NCI-H2107 treated with DMSO at 0.1 percent for 48 hours (cell line): ENCODE data around the gene PLCB2.
A peak's percentile ranks its signal among the peaks of the same experiment; 100 is the strongest.

Experiments
- DNase-seq: peaks from one replicate; lab custom pipeline; 2025; ENCODE audit not compliant: unreplicated experiment; lab: John Stamatoyannopoulos, UW

The PLCB2 gene

DNA sequence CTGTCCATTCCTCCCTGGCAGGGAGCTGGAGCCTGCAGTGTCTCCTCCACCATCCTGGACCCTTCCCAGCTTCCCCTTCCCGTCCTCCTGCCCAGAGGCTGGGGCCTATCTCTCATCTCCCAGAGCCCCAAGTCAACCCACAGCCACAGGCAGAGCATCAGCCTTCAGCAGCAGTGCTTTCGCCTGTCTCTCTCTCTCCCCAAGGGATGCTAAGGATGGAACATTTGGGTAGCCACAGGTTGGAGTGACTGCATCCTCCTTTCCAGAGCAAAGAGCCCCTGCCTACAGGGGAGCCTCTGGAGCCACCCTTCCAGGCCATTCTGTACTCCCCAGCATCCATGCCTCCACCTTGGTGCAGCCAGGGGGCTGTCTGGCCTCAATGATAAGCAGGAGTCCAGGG, 4.2 kb downstream of the PLCB2 start:
- no peak for DNase-seq

DNA sequence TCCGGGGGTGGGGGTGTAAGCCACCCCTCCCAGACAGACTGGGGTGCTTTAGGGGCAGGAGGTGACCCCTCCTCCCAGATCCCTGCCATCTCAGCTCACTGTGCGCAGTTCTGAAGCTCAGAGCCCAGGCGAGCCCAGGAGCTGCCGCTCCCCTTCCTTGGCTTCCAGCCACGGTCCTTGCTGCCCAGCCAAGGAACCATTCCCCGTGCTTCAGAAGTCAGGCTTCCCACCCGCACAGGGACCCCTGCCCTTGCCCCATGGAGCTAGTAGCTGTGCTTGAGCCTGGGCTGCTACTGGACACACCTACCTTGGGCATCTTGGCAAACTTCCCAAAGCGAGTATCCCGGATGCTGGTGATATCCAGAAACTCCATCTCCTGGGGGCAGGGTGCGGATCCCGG, 4.8 kb downstream of the PLCB2 start:
- DNase-seq, result no peak

DNA sequence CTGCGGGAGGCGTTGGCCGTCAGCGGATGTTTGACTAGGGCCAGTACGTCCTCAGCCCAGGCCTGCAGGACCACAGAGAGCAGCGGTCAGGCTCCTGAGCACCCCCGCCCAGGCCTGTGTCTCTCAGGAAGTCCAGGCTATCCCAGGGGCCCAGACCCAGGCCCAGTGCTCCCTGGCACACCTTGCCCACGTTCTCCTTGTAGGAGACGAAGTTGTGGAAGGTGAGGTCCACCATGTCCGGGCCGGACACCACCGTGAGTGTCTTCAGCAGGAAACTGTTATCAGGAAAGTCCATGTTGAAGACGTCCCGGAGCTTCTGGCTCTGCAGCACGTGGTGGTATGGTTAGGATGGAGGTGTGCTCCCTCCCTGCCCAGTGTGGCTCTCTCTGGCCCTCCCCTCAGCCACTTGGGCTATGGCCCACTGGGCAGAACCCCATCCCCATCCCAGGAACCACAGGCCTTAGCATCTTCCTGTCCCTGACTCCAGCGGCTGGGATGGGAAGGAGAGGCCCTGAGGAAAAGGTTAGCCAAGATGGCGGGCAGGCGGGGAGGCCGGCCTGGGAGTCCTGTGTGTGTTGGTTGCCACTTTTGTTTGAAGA, 5.3 kb downstream of the PLCB2 start:
- no peak for DNase-seq

DNA sequence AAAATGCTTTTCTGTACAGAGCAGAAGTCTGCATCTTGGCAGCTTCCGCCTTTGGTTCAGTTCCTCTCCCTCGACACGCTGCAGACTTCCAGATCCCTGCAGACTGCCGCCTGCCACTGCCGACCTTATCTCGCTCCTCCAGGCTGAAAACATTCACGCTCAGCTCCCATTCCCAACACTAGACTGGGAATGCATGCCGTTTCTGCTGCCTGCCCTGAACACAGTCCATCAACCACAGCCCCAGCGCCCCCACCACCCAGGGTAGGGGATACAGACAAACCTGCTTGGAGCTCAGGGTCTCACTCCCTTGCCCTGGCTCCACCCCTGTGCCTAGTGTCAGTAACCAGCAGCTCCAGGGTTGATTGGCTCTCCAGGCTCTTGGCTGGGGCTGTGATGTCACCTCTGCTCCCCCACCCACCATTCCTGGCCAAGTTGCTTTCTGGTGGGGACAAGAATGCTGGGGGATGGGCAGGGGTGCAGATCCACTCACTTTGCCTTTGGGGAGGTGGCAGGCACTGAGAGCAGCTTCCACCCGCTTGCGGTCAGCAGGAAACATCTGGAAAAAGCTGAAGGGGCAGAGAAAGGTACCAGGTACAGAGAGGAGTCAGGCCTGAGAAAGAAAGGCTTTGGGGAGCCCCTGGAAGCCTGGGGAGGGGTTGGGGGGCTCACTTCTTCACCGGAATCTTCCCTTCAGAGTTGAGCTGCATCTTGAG, 6.1 kb downstream of the PLCB2 start:
- DNase-seq, result no peak

DNA sequence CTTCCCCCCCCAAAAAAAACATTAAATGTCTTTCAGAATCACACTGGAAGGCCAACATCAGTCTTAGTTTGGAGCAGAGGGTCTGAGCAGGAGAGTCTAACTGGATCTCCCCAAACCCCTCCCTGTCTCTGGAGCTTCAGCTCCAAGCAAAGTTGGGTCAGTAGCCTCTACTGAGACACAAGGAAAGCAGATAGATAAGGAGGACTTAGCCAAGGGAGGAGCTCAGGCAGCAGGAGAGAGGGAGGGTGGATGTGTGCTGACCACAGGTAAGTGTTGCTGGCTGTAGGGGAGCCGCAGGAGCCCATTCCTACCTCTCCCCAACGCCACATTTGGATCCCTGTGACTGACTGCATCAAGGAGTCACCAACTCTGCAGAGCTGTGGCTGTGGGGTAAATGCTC, 7.0 kb downstream of the PLCB2 start:
- no peak for DNase-seq

DNA sequence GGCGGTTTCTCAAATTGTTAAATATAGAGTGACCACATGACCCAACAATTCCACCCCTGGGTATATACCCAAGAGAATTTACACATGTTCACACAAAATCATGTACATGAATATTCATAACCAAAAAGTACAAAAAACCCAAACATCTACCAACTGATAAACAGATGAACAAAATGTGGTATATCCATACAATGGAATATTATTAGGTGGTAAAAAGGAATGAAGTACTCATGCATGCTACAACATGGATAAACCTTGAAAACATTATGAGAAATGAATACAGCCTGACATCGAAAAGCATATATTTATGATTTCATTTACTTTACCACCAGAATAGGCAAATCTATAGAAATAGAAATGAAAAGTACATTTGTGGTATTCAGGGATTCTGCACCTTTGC, 7.4 kb downstream of the PLCB2 start:
- DNase-seq, result no peak

DNA sequence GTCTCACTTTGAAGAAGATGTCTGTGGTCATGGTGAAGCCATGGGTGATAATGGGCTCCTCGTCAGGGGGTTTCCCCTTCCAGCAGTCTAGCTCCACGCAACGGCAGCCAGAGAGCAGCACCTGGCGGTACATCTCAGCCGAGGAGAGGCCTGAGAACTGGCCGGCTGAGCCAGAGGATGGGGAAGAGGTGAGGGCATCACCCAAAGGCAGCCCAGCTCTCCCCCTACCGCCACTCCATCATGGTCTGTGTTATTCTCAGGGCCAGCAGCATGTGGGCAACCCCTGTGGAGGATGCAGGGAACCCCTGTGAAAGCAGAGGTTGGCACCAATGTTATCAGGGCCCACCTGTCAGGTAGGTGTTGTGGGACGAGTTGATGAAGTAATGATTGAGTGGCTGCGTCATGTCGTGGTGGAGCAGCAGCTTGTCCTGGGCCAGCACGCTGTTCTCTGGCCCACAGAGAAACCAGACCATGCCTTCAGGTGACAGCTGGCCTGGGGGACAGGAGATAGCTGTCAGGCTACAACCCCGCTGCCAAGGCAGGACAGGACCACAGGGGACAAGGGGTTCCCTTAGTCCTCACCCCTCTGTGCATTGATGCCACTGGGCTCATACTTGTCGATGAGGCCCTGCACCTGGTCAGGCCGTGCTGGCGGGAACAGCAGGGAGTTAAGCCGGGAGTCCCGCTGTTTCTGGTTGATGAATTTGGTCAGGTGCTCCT, 9.4 kb downstream of the PLCB2 start:
- no peak for DNase-seq

DNA sequence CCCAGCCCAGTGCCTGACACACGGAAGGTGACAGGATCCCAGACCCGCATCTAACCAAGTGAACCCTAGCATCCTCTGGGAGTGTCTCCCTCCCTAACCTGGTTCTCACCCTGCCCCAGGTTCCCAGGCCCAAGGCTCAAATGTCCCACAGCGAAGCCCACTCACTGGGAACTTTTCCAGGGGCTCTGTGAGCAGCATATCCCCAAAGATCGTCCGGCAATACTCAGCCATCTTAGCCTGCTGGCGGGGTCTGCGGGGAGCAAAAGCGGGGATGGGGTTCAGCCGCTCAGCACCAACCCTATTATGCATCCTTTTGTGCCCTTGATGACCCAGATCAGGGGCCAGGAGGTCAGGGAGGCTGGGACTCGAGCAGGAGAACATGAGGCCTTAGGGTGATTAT, 10.4 kb downstream of the PLCB2 start:
- no peak for DNase-seq

DNA sequence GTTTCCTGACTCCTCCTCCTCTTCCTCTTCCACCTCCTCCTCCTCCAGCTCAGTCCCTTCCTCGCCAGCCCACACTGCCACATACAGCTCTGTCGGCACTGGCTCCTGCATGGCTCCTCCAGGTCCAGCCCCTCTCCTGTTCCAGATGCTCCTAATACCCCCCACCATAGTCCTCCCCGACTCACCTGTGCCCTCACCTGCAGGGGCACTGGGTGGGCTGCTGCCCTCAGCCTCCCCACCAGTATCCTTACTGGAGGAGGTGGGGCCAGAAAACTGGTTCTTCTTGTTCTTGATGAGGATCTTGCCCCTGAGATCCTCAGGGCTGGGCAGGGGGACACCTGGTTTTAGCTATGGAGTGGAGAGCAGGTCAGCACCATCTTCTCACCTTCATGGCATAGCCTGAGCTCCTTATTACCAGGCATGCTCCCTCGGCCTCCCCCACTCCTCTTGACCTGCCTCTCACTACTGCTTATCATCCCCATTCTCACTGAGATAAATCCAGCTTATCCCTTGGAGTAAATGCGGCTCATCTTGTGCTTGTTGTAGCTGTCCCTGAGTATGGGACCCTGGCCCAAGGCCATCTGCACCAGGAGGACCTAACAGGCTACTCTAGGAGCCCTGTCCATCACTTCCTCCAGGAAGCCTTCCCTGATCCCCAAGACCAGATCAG, 11.0 kb downstream of the PLCB2 start:
- DNase-seq, result no peak

DNA sequence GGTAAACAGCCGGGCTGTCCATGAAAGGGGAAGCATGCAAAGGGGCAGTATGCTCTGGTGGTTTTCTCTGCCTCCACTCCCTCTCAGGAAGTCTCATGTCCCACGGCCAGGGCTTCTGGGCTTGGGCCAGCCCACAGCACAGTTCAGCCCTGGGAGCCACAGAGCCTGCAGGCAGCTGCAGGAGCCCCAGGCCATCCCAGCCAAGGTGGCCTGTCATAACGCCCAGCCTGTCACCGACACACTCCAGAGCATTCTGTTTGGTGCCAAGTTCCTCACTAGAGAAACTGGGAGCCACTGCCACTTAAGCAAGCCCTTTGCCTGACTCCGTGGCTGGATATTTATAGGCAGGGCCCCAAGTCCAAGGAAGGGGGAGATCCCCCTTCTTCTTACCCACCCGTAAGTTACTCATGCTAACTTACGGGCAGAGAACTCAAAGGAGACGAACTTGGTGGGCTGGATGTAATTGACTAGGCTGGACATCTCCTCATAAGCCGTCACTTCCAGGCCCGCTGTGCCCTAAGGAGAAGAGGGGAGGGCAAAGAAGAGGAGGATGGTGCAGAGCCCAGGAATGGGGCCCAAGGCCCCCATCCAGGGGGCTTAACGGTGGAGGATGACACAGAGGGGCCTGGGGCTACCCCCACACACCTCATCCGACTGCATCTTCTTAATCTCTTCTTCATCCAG, 11.7 kb downstream of the PLCB2 start:
- no peak for DNase-seq

DNA sequence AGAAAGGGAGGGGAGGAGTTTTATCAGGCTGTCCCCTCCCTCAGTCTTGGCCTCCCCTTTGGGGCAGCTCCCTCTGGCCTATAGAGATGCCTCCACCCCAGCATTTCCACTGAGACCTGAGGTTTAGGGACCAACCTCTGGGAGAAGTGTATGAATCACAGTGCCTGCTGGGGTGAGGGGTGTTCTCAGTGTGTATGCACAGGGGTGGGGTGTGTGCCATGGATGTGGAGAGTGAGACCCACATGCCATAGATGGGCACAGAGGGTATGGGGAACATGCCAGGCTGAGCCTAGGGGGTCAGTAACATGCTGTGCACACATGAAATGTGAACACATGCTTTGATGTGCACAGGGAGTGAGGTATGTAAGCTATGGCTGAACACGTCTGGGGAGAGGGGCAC, 12.4 kb downstream of the PLCB2 start:
- DNase-seq, result no peak

DNA sequence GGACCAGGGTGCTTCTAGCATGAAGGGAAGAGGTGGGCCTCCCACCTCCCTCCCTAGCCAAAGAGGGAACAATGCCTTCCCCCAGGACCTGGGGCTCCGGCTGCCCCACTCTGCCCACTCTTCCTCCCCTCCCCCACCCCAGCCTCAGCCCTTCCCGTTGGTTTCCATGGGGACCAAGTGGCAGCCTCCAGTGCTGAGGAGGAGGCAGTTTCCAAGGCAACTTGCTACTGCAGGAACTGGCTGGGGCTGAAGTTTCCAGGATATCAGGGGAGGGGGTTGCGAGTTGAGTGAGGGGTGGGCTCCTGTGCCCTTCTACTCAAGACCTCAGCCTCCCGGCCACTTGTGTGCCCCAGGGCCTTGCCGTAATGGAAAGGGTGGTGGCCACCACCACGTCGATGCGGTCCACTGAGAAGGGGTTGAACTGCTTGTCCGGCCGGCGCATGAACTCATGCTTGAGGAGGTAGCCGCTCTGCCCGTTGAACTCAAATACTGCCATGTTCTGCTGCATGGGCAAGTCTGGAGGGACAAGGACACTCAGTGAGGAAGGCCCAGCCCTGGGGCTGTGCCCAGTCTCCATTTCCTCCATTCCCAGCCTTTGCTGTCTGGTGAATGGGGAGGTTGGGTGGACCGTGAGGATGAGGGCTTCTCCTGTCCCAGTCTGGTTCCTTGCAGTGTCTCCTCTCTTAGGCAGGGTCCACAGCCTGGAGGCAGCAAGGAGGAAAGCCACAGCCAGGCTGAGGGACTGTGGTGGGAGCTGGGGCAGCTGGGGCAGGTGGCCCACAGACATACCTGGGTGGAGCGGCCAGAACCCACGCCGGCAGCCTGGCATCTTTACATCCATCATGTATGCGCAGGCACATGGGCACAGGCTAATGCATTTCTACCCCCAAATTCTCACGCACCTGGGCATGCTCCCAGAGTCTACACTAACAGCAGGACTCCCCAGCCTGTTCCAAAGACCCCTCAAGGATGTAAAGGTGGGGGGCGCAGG, 13.5 kb downstream of the PLCB2 start:
- DNase-seq, result no peak

DNA sequence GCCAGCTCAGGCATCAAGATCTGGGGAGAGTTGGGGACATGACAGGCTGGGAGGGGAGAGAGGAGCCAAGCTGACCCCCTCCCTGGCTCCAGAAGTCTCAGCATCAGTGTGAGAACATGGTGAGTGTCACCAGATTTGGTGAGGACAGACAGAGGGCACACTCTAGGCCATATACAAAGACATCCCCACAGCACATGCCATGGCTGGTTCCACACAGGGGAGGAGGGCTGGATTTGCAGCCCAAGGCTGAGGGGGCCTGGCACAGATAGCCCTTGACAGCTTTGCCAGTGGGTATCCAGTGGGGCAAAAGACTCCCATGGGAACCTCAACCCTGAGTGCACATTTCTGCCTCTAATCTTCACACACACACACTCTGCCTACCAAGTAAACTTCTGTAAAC, 14.7 kb downstream of the PLCB2 start:
- no peak for DNase-seq

DNA sequence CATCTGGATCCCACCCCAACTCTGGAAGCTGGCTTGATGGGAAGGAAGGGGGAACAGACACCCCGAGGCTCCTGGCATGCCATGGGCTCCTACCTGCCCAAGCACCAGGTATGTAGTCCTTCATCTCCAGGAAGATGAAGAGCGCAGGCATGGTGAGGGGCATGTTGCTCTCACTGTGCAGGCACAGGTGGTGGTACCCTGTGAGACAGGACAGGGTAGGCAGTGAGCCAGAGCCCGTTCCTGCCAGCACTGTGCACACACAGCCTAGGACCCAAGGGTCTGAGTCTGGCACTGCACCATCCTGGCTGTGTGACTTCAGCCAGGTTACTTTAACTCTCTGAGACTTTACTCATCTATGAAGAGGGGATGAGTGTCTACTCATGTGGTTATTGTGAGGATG, 15.5 kb downstream of the PLCB2 start:
- DNase-seq, result no peak

DNA sequence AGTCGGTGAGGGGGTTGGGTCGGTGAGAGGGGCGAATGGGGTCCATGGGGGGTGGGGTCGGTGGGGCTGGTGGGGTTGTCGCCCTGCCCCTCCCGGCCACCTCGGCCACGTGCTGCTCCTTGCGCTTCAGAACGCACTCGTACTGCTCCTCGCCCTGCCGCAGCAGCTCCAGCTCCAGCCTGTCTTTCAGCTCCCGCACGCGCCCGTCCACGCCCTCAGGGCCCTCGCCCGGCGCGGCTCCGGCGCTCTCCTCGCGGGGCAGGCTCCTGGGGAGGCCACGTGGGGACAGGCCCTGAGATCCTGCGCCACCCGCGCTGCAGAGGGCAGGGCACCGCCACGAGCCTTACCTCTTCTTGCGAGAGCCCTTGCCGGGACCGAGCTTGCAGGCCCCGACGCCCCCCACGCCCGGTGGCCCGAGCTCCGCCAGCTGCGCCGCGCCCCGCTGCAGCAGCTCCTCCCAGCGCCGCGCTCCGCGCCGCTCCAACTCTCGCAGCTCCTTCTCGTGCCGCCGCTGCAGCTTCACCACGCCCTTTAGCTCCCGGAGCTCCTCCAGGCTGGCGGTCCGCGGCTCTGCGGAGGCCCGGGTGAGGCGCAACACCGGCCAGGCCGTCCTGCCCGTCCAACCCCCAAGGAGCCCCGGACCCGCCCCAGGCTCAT, 16.7 kb downstream of the PLCB2 start:
- no peak for DNase-seq

DNA sequence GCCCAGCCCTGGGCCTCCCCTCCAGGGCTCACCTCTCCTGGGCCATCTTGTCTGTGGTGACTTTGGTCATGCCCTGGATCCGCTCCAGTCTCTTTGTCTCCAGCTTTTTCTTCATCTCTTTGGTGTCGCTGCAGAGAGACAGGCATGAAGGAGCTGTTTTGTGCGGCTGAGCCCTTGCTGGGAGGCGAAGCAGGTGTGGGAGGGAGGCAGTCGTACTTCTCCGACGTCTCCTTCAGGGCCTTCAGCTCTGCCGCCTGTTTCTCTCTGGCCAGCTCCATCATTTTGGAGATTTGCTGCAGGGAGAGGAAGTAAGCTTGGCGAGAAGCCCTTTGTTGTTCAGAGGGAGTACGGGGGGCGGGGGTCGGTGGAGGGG, 17.2 kb downstream of the PLCB2 start:
- no peak for DNase-seq

DNA sequence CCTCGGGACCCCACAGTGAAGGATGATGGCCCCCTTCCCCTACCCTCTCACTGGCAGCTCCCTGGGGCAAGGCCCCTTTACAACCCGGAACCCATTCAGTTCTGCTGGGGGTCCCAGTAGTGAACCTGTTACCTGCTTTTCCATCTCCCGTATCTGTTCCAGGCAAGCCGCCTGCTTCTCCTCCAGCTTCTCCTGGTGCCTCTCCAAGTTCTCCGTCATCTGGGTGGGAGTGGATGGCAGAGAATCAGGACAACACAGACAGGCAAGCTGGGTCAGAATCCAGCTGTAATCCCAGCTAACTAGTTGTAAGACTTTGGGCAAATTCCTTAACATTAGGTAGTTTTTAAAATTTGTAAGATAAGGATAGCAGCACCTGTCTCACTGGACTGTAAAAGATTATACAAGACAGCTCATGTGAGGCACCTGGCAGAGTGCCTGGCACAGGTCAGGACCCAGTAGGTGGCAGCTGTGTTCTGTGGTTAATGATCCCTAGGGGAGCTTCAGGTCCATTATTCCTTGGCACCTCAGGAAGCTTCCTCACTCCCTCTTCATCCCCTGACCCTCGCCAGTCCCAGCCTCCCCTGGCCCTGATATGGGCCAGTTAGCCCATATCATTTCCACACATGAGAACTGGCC, 18.5 kb downstream of the PLCB2 start:
- DNase-seq, result peak; percentile 60

DNA sequence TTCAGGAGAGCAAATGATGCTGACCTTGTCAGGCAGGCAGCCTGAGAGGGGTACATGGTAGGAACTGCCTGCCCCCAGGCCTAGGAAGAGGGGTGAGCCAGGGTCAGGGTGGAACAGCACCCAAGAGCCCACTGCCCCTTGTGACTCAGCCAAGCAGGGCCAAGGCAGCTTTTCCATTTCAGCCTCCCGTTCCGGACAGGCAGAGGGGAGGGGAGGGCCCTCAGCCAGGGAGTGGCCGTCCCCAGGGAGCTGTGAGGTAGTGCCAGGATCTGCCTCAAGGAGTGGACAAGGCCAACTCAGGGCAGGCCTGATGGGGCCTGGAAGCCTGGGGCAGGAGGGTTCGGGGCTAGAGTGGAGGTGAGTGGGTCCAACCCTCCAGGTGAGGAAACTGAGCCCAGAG, 19.8 kb downstream of the PLCB2 start:
- DNase-seq, result no peak

DNA sequence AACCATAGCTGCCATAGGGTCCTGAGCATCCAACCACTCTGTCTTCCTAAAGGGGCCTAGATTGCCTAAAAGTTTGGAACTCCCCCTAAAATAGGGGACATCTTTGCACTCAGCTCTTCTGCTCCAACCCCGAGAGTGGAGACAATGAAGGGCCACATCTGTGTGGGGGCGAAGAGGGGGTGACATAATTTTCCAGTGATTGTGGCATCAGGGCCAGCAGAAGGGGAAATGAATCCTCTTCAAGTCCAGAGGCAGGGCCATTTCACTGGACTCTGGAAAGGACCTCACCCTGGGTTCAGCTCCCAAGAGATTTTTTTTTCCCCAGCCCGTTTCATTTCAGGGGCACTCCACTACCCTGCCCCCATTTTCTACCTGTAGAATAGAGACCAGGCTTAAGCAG, 20.2 kb downstream of the PLCB2 start:
- DNase-seq, result no peak
